ENCODE results near the gene USP3. TPM values are rescaled to one million over a fixed set of nuclear protein-coding genes. Genes with fewer than 3 reads are reported as not detected.
A peak's percentile ranks its signal among the peaks of the same experiment; 100 is the strongest.

Gene USP3
- total and polyA plus RNA-seq, 2 of the 4 experiments (the other 2 are of a cell fraction) = 17.3 to 52.3 TPM

DNA sequence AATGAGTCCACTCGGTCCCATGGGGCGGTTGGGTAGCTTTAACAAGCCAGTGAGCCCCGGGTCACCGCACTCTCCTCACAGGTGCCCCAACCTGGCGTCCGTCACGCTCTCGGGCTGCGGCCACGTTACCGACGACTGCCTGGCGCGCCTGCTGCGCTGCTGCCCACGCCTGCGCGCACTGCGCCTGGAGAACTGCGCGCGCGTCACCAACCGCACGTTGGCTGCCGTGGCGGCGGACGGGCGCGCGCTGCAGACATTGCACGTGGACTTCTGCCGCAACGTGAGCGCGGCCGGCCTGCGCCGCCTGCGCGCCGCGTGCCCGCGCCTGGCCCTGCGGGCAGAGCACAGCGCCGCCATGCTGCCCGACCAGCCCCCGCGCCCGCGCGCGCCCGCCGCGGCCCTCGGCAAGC is 96.2 kb downstream of the USP3 start (continued):
- TF ChIP-seq, protein P1, sequence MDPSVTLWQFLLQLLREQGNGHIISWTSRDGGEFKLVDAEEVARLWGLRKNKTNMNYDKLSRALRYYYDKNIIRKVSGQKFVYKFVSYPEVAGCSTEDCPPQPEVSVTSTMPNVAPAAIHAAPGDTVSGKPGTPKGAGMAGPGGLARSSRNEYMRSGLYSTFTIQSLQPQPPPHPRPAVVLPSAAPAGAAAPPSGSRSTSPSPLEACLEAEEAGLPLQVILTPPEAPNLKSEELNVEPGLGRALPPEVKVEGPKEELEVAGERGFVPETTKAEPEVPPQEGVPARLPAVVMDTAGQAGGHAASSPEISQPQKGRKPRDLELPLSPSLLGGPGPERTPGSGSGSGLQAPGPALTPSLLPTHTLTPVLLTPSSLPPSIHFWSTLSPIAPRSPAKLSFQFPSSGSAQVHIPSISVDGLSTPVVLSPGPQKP (IDR thresholded peaks at IDR 0.05; ENCODE audit: borderline replicate concordance, low read depth, low read length) = no peak

GRCh38 chr15:63601026-63601703 is 96.8 kb downstream of the USP3 start:
- ATAC-seq (ENCODE audit: low read depth) = peak; percentile 35
- peak overlapping the region; percentile 76 for H4K5ac ChIP-seq (ENCODE audit: low read depth, low read length)
- in situ Hi-C loops (cut with MboI; ENCODE audit: low sequenced_read_pairs) = no loop called here
- TF ChIP-seq NFE2L2 (IDR thresholded peaks at IDR 0.05; ENCODE audit: low read depth, low read length) (no peak), CEBPB (IDR thresholded peaks at IDR 0.05; ENCODE audit: low read depth, low read length) (no peak), BHLHE40 (IDR thresholded peaks at IDR 0.05; ENCODE audit: low read depth, low read length) (peak; percentile 83), RCOR1 (IDR thresholded peaks at IDR 0.05; ENCODE audit: insufficient replicate concordance, low read length) (peak; percentile 3), FOS (IDR thresholded peaks at IDR 0.05; ENCODE audit: low read depth, low read length) (no peak), MXI1 (IDR thresholded peaks at IDR 0.05; ENCODE audit: borderline replicate concordance, low read depth, low read length) (0 out of 2 replicates have a peak, but pooled peaks have one; percentile 51), RFX5 (IDR thresholded peaks at IDR 0.05; ENCODE audit: low read depth, low read length) (no peak), POLR2A (IDR thresholded peaks at IDR 0.05; ENCODE audit: low read depth, low read length) (peak; percentile 28; the same call in 1 of the 2 replicates)
- H3K9ac ChIP-seq (ENCODE audit: low read depth, low read length) = peak overlapping the region; percentile 75
- peak overlapping the region; percentile 71 for H3K18ac ChIP-seq (ENCODE audit: low read depth, low read length)
- H2BK20ac ChIP-seq (ENCODE audit: low read depth, low read length) = 0 out of 2 replicates have a peak overlapping the region, but pooled peaks have one; percentile 66
- H3K9me1 ChIP-seq (ENCODE audit: insufficient read depth, low read length) = peaks cover 12% of the 10 kb centered on the region; the same call in 1 of the 2 replicates
- 3% methylated on average over 17 of the region's 63 CpGs; no CpG with 5 or more reads in 1 of the 2 experiments for WGBS, 2 experiments (ENCODE audit: extremely low coverage in 2 of 2, insufficient read length in 1 of 2)
- peak overlapping the region; percentile 95 for H3K14ac ChIP-seq (replicated peaks; ENCODE audit: low read depth, low read length)
- H2AK9ac ChIP-seq (replicated peaks; ENCODE audit: low read depth, low read length, poor library complexity) = peak overlapping the region; percentile 89
- peak overlapping the region; percentile 51 for H3K27ac ChIP-seq (ENCODE audit: insufficient read depth, low read length)
- H3K23ac ChIP-seq (ENCODE audit: low read depth, low read length) = peak overlapping the region; percentile 91
- no peak overlapping the region for H2AK5ac ChIP-seq (ENCODE audit: low read depth, low read length)
- H2BK120ac ChIP-seq (ENCODE audit: low read depth, low read length) = peak overlapping the region; percentile 73
- peak overlapping the region; percentile 90 for H3K4ac ChIP-seq (ENCODE audit: low read depth, low read length)
- no peaks in the 10 kb centered on the region for H4K20me1 ChIP-seq (ENCODE audit: insufficient read depth, low read length)
- H3K9me3 ChIP-seq (ENCODE audit: control insufficient read depth, insufficient read depth, low read length) = no peaks in the 10 kb centered on the region
- no peaks in the 10 kb centered on the region; the same call in 1 of the 2 replicates for H3K36me3 ChIP-seq (ENCODE audit: control insufficient read depth, insufficient read depth, low read length)
- ChIA-PET POLR2A (ENCODE audit: unreplicated experiment) (no interaction called here), CTCF (interaction anchor here (1.4 kb wide), 1 partner anchor 9 kb away, joined by 3 read pairs; no protein-coding TSS in a partner anchor)
- peak overlapping the region; percentile 63 for H3K4me3 ChIP-seq (ENCODE audit: insufficient read depth, low read depth, low read length)
- DNase-seq = peak; percentile 44
- peak overlapping the region; percentile 97 for H2AFZ ChIP-seq (replicated peaks; ENCODE audit: low read length, poor library complexity)
- peaks cover 22% of the 10 kb centered on the region for H3K4me1 ChIP-seq (ENCODE audit: control insufficient read depth, insufficient read depth, low read length)
- no peaks in the 10 kb centered on the region for H3K27me3 ChIP-seq (ENCODE audit: control insufficient read depth, insufficient read depth, low read length)
- no TSS peak for BruUV-seq (replicated peaks)
- peak overlapping the region; percentile 64 for H3K56ac ChIP-seq (ENCODE audit: extremely low read depth, insufficient read depth, low read length)
- H3K79me1 ChIP-seq (ENCODE audit: low read depth in 1 of 2, low read length in 2 of 2) = peaks cover 0 to 7% of the 10 kb centered on the region in 2 experiments; a peak in 2 of 4 replicates
- peak overlapping the region; percentile 75 for H4K91ac ChIP-seq (ENCODE audit: insufficient read depth, low read depth, low read length)
- peak overlapping the region; percentile 73 to 95 for H4K8ac ChIP-seq (ENCODE audit: low read depth in 2 of 2, low read length in 2 of 2)
- peak overlapping the region; percentile 79 for H2BK5ac ChIP-seq (ENCODE audit: low read depth, low read length, poor library complexity, severe bottlenecking)
- dilution Hi-C loops (cut with HindIII; ENCODE audit: low sequenced_read_pairs, unreplicated experiment) = no loop called here
- intact Hi-C loops (cut with micrococcal nuclease) = loop anchor here (2.0 kb wide), 2 partner anchors 134 to 312 kb away; no protein-coding TSS in a partner anchor
- H3K4me2 ChIP-seq (ENCODE audit: low read depth, low read length) = peak overlapping the region; percentile 83
- peak overlapping the region; percentile 35; the same call in 2 of the 3 replicates for H2BK15ac ChIP-seq (ENCODE audit: low read depth, low read length)
